Anterior cingulate cortex (tissue), 58 donors: ENCODE measurements around the gene MATN4.
A peak's percentile ranks its signal among the peaks of the same experiment; 100 is the strongest.

Source experiments
- DNase-seq, 58 donors: peaks; one replicate each; lab custom pipeline; 2025; lab: John Stamatoyannopoulos, UW

The MATN4 gene

GRCh38 chr20:45258259-45258658 is 49.8 kb downstream of the MATN4 start:
- no peak for DNase-seq

DNA sequence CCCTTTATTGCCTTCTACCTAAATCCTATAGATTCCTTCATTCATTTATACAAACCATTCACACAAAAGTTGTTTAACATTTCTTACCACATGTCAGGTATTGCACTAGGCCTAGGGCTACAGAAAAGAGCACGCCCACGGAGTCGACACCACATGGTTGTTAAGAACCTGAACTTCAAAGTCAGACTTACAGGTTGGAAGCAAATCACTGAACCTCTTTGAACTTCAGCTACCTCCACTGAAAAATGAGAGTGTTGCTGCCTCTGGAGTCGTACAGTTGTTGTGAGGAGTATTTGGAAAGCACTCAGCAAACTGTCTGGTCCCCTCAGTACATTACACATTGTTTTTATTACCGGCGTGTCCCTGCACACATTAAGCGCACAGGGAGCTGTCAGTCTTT is 50.4 kb downstream of the MATN4 start:
- no peak for DNase-seq

DNA sequence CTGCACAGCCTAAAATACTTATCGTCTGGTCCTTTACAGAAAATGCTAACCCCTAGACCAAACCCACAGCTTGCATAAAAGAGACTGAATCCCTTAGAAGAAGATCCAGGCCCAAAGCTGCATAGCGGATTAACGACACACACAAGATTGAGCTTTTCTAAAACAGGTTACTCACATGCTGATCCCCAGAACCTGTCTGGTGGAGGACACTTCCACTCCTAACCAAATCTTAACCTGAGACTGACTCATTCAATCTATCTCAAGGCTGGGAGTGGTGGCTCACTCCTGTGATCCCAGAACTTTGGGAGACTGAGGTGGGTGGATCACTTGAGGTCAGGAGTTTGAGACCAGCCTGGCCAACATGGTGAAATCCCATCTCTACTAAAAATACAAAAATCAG is 50.9 kb downstream of the MATN4 start:
- DNase-seq, result no peak

DNA sequence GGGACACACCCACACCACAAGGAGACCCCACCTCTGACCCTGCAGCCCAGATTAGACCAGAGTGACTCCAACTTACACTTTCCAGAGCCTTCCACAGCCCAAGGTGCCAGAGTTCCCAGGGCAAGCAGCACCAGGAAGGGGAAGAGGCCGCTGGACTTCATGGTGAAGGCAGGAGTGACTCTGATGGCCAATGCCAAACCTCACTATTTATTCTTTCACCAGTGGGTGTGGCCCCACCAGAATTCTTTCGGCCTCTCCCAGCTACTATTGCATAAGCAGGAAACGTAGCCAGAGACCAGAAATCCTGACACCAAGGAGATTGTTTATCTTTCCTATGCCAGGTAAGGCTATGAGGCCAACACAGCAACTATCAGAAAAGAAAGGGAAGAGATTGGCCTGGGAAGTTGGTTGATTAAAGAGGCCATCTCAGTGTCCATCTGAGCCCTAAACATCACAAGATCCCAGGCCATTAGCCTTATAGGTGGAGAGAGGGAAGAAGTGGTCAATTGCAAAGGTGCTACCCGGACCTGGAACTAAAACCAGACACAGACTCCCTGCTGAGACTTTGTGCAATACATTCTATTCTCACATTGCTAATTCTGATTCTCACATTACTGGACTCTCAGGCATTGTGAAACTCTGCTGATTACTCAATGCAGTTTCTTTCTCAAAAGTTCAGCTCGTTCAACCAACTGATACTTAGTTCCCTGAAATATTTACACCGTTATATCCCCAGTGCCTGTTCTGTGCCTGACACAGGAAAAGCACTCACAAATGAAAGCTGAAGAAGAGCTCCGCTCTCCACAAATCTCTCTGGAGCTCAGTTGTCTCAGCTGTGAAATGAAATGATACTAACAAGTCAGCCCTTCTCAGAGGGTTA is 53.5 kb downstream of the MATN4 start, which contains the start of gene SLPI:
Gene SLPI (minus strand): TSS at position 182 of the 880 bp plus-strand sequence. CDS start 21 bp downstream, at position 161.
- peak in 1 of 58 donors; percentile 0 for DNase-seq

GRCh38 chr20:45253261-45253660 is 54.8 kb downstream of the MATN4 start:
- DNase-seq, result no peak

- no peak for DNase-seq
Observed at GRCh38 chr20:45251884-45252560, 56.1 kb downstream of the MATN4 start.

- DNase-seq, result no peak
Observed at GRCh38 chr20:45248609-45249008, 59.5 kb downstream of the MATN4 start.

- no peak for DNase-seq
Observed at GRCh38 chr20:45247865-45248264, 60.2 kb downstream of the MATN4 start.

DNA sequence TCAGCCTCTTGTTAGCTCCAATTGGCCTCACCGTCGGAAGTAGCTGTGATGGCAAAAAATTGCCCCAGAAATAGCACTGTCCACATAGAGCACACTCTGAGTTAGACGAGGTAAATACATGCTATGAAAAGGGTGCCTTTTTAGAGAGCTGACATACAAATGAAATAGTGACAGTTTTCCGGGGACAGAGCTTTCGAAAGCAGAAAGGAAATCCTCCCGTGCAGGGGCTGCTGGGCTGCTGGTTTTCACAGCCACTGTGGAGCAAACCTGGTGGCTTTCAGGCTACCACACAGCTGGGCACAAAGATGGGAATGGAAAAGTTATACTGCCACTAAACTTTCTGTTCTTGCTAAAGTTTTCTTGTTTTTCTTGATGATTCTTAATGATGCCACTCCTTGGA is 62.0 kb downstream of the MATN4 start:
- no peak for DNase-seq
